NCI-H1930 (cell line): ENCODE measurements around the gene DRC3.
"Not testable (repeated sequence)": the region's sequence is repeated elsewhere in the genome, so short reads cannot be mapped to it uniquely, and the experiment has no call there.

Experiments
- DNase-seq, 2 experiments: peaks; one replicate each; lab custom pipeline; 2025; lab: John Stamatoyannopoulos, UW

Gene DRC3

GRCh38 chr17:17941015-17941414, 31.6 kb upstream of the DRC3 start:
- DNase-seq, result no peak

DNA sequence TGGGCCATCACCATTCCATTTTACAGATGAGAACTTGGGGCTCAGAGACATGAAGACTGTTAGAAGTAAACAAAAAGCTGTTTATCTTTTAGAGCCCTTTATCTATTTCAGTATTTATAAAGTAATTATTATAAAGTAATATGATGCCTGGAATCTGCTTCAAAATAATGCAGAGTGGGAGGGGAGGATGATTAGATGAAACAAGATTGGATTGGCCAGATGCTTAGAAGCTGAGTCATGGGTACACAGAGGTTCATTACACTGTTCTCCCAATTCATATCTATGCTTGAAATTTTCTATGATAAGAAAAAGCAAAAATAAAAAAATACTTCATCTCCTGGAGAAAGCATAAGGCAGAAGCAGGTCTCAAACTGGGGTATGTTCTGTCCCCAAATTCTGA, 29.8 kb upstream of the DRC3 start:
- DNase-seq, result no peak

- no peak for DNase-seq
Measured at GRCh38 chr17:17943281-17943984, 29.2 kb upstream of the DRC3 start.

GRCh38 chr17:17944242-17944641, 28.4 kb upstream of the DRC3 start:
- DNase-seq, result no peak

DNA sequence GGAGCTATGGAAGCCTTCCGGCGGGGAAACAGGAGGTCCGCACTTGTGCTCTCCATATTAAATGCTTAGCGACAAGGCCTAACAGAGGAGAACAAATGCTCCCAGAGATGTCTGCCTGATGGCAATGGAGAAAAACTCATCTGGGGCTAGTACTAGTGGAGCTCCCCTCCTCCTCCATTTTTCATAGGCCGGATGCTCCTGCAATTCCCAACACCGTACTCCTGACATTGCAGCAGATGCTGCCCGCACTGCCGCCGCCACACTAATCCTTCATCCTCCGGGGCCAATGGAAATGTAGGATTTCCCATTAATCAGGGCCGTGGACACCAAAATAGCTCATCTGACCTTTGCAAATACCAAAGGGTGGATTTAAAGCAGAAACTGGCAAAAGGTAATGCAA, 27.9 kb upstream of the DRC3 start:
- no peak for DNase-seq

- DNase-seq, result no peak
Measured at GRCh38 chr17:17946093-17946492, 26.6 kb upstream of the DRC3 start.

DNA sequence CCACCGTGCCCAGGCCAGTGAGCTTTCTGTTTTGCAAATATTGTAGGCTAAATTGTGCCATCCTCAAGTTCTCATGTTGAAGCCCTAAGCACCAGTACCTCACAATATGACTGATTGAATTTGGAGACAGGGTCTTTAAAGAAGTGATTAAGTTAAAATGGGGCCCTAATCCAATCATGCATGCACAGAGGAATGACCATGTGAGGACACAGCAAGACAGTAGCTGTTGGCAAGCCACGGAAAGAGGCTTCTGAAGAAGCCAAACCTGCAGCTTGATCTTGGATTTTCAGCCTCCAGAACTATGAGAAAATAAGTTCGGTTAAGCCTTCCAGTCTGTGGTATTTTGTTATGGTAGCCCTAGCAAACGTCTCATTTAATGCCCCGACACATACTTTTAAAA, 25.4 kb upstream of the DRC3 start:
- DNase-seq, result no peak

- no peak for DNase-seq
Measured at GRCh38 chr17:17947966-17948365, 24.7 kb upstream of the DRC3 start.

DNA sequence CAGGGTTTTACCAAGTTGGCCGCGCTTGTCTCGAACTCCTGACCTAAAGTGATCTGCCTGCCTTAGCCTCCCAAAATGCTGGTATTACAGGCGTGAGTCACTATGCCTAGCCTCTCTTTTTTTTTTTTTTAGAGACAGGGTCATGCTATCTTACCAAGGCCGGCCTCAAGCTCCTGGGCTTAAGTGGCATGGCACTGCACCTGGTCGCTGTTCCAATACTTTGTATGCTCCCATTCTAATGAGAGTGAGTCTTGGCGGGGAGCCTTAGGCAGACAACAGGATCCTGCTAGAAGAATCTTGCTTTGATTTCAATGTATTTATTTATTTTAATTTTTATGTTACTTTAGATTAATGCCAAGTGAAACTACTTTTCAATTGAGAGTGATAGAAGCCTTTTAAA, 22.3 kb upstream of the DRC3 start:
- no peak for DNase-seq

- DNase-seq, result no peak
Measured at GRCh38 chr17:17950806-17951205, 21.9 kb upstream of the DRC3 start.

DNA sequence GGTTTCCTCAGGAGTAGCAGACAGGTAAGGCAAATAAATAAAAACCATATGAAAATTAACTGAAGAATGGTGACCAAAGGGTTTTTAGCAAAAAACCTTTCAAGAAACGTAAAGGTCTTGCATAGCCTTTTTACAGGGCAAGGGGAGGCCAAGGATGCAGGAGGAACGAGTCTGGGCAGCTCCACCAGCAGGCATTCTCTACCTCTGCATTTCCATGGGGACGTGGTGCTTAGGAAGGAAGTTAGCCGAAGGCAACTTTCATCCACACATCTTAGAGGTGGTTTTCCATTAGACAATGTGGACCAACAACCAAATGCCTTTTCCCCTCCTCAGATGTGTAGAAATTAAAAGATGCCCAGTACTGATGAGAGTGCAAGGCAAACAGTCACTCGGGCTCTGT, 21.1 kb upstream of the DRC3 start:
- DNase-seq, result no peak

GRCh38 chr17:17952691-17953090, 20.0 kb upstream of the DRC3 start:
- no peak for DNase-seq

DNA sequence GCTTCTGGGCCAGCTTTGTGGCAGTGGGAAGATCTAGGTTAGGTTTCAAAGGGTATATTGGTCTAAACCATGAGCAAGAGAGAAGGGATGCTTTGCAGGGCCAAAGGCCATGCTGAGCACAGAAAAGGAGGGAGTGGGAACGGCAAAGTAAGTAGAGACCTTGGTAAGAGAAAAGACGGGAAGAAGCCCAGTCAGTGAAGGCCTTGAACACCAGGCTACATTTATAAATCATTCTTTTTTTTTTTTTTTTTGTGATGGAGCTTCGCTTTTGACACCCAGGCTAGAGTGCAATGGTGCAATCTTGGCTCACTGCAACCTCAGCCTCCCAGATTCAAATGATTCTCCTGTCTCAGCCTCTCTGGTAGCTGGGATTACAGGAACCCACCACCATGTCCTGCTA, 18.6 kb upstream of the DRC3 start:
- DNase-seq, result no peak

- DNase-seq, result not testable (repeated sequence)
Measured at GRCh38 chr17:17955790-17956341, 16.8 kb upstream of the DRC3 start.

- DNase-seq, result no peak
Measured at GRCh38 chr17:17957584-17957916, 15.1 kb upstream of the DRC3 start.

GRCh38 chr17:17958982-17959381, 13.7 kb upstream of the DRC3 start:
- no peak for DNase-seq

DNA sequence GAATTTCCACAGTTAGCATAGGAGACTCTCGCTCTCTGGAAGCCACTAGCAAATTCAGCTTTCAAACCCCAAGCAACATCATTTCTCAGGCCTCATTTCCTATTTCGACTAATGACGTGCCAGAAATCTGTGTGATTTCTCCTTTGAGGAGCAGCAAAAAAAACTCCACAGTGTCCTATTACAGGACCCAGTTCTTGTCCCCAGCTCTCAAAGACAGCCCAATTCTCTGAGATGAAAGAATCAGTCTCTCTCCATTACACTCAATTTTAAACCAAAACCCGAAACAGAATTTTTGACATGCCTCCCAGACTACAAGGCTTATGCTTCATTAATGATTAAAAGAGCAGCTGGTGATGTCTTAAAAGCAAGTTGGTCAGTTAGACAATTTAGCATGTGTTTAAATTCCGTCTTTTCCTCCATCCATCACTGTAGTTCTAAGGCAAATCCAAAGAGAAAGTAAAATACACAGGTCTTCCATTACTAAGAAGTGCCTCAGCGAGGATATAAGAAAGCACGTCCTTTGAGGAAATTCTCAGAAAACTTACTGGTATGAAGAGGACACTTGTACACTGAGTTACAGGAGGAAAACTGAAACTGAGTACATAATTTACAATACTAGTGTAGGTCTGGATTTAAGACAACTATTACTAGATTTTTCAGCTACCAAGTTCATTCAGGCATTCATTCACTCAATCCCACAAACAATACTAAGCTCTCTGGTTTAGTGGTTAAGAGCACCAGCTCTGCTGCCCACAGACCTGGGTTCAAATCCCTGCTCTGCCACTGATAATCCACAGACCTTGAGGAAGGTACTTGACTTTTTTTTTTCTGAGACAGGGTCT, 12.9 kb upstream of the DRC3 start:
- DNase-seq, result no peak

GRCh38 chr17:17960500-17961030, 12.1 kb upstream of the DRC3 start:
- DNase-seq, result no peak

DNA sequence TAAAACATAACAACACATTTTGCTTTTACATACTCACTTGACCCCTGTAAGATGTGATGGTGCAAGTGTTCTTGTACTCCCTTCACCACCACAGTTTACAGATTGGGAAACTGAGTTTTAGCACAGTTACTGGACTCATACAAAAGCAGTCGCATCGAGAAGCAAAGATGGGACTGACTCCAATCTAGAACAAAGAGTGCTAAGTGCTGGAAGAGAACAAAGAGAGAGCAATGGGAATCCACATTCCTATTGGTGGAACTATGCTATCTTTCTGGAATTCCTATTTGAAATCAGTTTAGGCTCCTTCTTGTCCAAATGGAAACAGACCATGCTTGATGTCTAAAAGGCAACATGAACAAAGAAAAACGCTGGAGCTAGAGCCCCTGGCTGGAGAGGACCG, 9.6 kb upstream of the DRC3 start:
- no peak for DNase-seq

- no peak for DNase-seq
Measured at GRCh38 chr17:17963694-17964436, 8.8 kb upstream of the DRC3 start.

- no peak for DNase-seq
Measured at GRCh38 chr17:17964710-17965109, 8.0 kb upstream of the DRC3 start.

- DNase-seq, result no peak
Measured at GRCh38 chr17:17965152-17965721, 7.4 kb upstream of the DRC3 start.
